ENCODE measurements around the gene RER1. TPM values are rescaled to one million over a fixed set of nuclear protein-coding genes. Genes with fewer than 3 reads are reported as not detected.

RER1 gene
- total RNA-seq, 1 donor from 2014 or later = 93.0 TPM

- peaks cover 12% of the 10 kb centered on the region for H3K4me1 Mint-ChIP-seq (ENCODE audit: low read depth, unreplicated experiment)
- H3K27me3 Mint-ChIP-seq (ENCODE audit: unreplicated experiment) = peaks cover 3% of the 10 kb centered on the region
- no peak overlapping the region for H3K27ac Mint-ChIP-seq (ENCODE audit: unreplicated experiment)
- peaks cover 5% of the 10 kb centered on the region for H3K36me3 Mint-ChIP-seq (ENCODE audit: unreplicated experiment)
- peaks cover 4% of the 10 kb centered on the region for H3K9me3 Mint-ChIP-seq (ENCODE audit: unreplicated experiment)
- TF ChIP-seq CTCF (IDR thresholded peaks at IDR 0.05; ENCODE audit: partially characterized antibody, unreplicated experiment) = no peak
- DNase-seq = no peak
- no peak overlapping the region for H3K4me3 Mint-ChIP-seq (ENCODE audit: unreplicated experiment)
These were observed 4.4 kb downstream of the RER1 start for GRCh38 chr1:2396059-2396458.

- Mint-ChIP-seq H3K27ac (ENCODE audit: unreplicated experiment) (no peak overlapping the region), H3K36me3 (ENCODE audit: unreplicated experiment) (peaks cover 5% of the 10 kb centered on the region), H3K4me3 (ENCODE audit: unreplicated experiment) (no peak overlapping the region), H3K27me3 (ENCODE audit: unreplicated experiment) (peaks cover 3% of the 10 kb centered on the region), H3K9me3 (ENCODE audit: unreplicated experiment) (peaks cover 4% of the 10 kb centered on the region), H3K4me1 (ENCODE audit: low read depth, unreplicated experiment) (peaks cover 12% of the 10 kb centered on the region)
- DNase-seq = no peak
- no peak for TF ChIP-seq CTCF (IDR thresholded peaks at IDR 0.05; ENCODE audit: partially characterized antibody, unreplicated experiment)
These were observed 4.8 kb downstream of the RER1 start for GRCh38 chr1:2396476-2396875.

GRCh38 chr1:2397007-2397679 is 5.5 kb downstream of the RER1 start:
- DNase-seq = no peak
- Mint-ChIP-seq H3K9me3 (ENCODE audit: unreplicated experiment) (peaks cover 4% of the 10 kb centered on the region), H3K36me3 (ENCODE audit: unreplicated experiment) (peaks cover 5% of the 10 kb centered on the region), H3K4me3 (ENCODE audit: unreplicated experiment) (no peak overlapping the region), H3K27ac (ENCODE audit: unreplicated experiment) (no peak overlapping the region), H3K4me1 (ENCODE audit: low read depth, unreplicated experiment) (peaks cover 12% of the 10 kb centered on the region), H3K27me3 (ENCODE audit: unreplicated experiment) (peaks cover 3% of the 10 kb centered on the region)
- TF ChIP-seq CTCF (IDR thresholded peaks at IDR 0.05; ENCODE audit: partially characterized antibody, unreplicated experiment) = no peak

GRCh38 chr1:2398871-2399270 is 7.2 kb downstream of the RER1 start:
- peaks cover 5% of the 10 kb centered on the region for H3K36me3 Mint-ChIP-seq (ENCODE audit: unreplicated experiment)
- no peak for DNase-seq
- no peaks in the 10 kb centered on the region for H3K9me3 Mint-ChIP-seq (ENCODE audit: unreplicated experiment)
- TF ChIP-seq CTCF (IDR thresholded peaks at IDR 0.05; ENCODE audit: partially characterized antibody, unreplicated experiment) = no peak
- H3K27ac Mint-ChIP-seq (ENCODE audit: unreplicated experiment) = no peak overlapping the region
- no peaks in the 10 kb centered on the region for H3K27me3 Mint-ChIP-seq (ENCODE audit: unreplicated experiment)
- H3K4me3 Mint-ChIP-seq (ENCODE audit: unreplicated experiment) = no peak overlapping the region
- peaks cover 4% of the 10 kb centered on the region for H3K4me1 Mint-ChIP-seq (ENCODE audit: low read depth, unreplicated experiment)

- Mint-ChIP-seq H3K36me3 (ENCODE audit: unreplicated experiment) (peaks cover 5% of the 10 kb centered on the region), H3K4me1 (ENCODE audit: low read depth, unreplicated experiment) (no peaks in the 10 kb centered on the region), H3K4me3 (ENCODE audit: unreplicated experiment) (no peak overlapping the region), H3K9me3 (ENCODE audit: unreplicated experiment) (no peaks in the 10 kb centered on the region), H3K27ac (ENCODE audit: unreplicated experiment) (no peak overlapping the region), H3K27me3 (ENCODE audit: unreplicated experiment) (no peaks in the 10 kb centered on the region)
- no peak for DNase-seq
- no peak for TF ChIP-seq CTCF (IDR thresholded peaks at IDR 0.05; ENCODE audit: partially characterized antibody, unreplicated experiment)
These were observed 8.4 kb downstream of the RER1 start for GRCh38 chr1:2399890-2400575.

Data from glutamatergic neuron (in vitro differentiated cells).